ENCODE results near the gene FCRL3. TPM values are rescaled to one million over a fixed set of nuclear protein-coding genes. Genes with fewer than 3 reads are reported as not detected.

The FCRL3 gene
- total RNA-seq, 6 donors from 2014 or later, result 0.22 to 1.4 (median 1.1) TPM

DNA sequence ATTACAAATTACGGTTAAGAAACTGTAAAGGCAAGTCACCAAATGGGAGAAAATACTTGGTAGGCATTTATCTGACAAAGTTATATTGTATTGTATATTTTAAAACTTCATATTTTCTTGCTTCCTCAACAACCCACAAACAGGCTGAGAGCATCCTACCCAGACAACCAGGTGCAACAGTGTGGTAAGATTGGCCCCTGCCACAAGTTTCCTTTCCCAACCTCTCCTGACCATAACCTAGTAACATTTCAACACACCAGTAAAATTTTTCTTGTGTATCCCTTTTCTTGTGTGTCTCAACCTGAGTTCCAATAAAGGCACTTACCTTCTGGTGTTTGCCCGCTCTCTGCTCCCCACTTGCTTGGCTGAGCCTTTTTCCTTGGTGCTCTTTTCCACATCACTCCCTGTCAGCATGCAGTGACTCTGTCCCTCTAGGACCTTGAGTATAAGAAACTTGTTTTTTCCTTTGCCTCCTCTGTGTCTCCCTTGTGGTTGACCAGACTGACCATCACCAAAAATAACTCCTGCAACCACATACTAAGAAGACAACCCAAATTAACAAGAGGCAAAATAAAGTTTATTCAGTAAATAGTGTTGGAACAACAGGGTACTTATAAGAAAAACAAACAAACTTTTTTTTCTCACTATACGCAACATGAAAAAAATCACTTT, 40.9 kb downstream of the FCRL3 start:
- H3K27ac ChIP-seq, result no peak overlapping the region
- ATAC-seq (ENCODE audit: low FRiP score in 2 of 2), result no peak
- no peak for DNase-seq
- H3K36me3 ChIP-seq, result no peaks in the 10 kb centered on the region
- H3K9me3 ChIP-seq, result no peaks in the 10 kb centered on the region
- H3K27me3 ChIP-seq, result no peaks in the 10 kb centered on the region
- WGBS, 2 donors, result 86 to 91% methylated on average over 3 of the region's 3 CpGs
- no peaks in the 10 kb centered on the region for H3K4me1 ChIP-seq
- TF ChIP-seq, protein P1, sequence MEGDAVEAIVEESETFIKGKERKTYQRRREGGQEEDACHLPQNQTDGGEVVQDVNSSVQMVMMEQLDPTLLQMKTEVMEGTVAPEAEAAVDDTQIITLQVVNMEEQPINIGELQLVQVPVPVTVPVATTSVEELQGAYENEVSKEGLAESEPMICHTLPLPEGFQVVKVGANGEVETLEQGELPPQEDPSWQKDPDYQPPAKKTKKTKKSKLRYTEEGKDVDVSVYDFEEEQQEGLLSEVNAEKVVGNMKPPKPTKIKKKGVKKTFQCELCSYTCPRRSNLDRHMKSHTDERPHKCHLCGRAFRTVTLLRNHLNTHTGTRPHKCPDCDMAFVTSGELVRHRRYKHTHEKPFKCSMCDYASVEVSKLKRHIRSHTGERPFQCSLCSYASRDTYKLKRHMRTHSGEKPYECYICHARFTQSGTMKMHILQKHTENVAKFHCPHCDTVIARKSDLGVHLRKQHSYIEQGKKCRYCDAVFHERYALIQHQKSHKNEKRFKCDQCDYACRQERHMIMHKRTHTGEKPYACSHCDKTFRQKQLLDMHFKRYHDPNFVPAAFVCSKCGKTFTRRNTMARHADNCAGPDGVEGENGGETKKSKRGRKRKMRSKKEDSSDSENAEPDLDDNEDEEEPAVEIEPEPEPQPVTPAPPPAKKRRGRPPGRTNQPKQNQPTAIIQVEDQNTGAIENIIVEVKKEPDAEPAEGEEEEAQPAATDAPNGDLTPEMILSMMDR (IDR thresholded peaks at IDR 0.05), result no peak
- TF ChIP-seq POLR2AphosphoS5 (IDR thresholded peaks at IDR 0.05), result no peak
- H3K4me3 ChIP-seq, result no peak overlapping the region

DNA sequence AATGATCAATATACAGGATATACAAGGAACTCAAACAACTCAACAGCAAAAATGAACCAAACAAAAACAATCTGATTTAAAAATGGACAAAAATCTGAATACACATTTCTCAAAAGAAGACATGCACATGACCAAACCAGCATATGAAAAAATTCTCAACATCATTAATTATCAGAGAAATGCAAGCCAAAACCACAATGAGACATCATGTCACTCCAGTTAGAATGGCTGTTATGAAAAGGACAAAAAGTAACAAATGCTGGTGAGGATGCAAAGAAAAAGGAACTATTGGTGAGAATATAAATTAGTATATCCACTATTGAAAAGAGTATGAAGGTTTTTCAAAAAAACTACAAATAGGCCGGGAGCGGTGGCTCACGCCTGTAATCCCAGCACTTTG, 42.0 kb downstream of the FCRL3 start:
- H3K27ac ChIP-seq, result no peak overlapping the region
- TF ChIP-seq POLR2AphosphoS5 (IDR thresholded peaks at IDR 0.05), result no peak
- TF ChIP-seq, protein P1 (IDR thresholded peaks at IDR 0.05), result no peak
- no peaks in the 10 kb centered on the region for H3K4me1 ChIP-seq
- no peak for DNase-seq
- H3K36me3 ChIP-seq, result no peaks in the 10 kb centered on the region
- H3K4me3 ChIP-seq, result no peak overlapping the region
- H3K27me3 ChIP-seq, result no peaks in the 10 kb centered on the region
- no peaks in the 10 kb centered on the region for H3K9me3 ChIP-seq
- ATAC-seq (ENCODE audit: low FRiP score in 2 of 2), result no peak
- WGBS, 2 donors, result 94 to 95% methylated on average over 3 of the region's 3 CpGs

DNA sequence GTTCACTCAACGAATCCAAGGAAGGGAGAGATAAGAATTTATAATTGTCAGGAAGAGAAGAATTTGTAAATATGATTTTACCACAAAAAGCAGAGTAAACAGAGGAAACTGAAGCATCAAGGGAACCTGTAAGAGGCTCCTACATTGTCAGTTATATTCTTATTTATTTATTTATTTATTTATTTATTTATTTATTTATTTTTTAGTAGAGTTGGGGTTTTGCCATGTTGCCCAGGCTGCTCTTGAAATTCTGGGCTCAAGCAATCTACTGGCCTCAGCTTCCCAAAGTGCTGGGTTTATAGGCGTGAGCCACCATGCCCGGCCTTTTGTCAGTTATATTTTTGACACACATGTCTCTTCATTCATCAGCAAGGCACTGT, 47.1 kb downstream of the FCRL3 start:
- no peak overlapping the region for H3K4me3 ChIP-seq
- H3K27me3 ChIP-seq, result no peaks in the 10 kb centered on the region
- no peaks in the 10 kb centered on the region for H3K4me1 ChIP-seq
- WGBS, 2 donors, result 52 to 64% methylated on average over 3 of the region's 3 CpGs
- no peak overlapping the region for H3K27ac ChIP-seq
- no peak for DNase-seq
- ATAC-seq (ENCODE audit: low FRiP score in 2 of 2), result no peak
- no peaks in the 10 kb centered on the region for H3K36me3 ChIP-seq
- no peaks in the 10 kb centered on the region for H3K9me3 ChIP-seq
- TF ChIP-seq EP300 (IDR thresholded peaks at IDR 0.05) (no peak), POLR2AphosphoS5 (IDR thresholded peaks at IDR 0.05) (no peak), POLR2A (IDR thresholded peaks at IDR 0.05) (no peak)
- TF ChIP-seq, protein P1 (IDR thresholded peaks at IDR 0.05), result no peak

DNA sequence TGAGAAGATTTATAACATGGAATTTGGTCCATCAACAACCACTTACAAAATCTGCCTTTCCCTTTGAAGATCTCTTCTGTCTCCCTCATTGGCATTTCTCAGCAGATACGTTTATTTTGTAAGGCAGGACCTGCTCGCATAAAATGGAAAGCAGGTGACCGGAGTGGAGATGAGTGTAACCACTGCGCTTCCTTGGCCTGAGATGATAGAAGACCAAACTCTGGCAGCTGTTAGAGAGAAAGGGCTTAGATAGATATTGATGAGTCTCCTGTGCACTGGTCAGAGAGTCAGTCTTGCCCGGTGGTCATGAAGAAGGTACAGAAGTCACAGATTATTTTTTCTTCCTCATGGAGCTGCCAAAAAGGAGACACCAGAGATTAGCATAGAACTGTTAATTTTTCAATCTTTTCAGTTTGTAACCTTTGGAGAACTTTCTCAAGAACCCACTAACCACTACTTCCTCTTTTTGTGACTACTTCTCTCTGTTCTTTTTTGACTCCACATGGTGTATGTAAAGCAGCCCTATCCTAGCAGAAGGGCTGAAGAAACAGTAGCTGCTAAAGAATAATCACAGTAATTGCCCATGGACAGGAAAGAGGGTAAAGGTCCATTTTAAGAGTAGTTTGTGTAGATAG, 47.6 kb downstream of the FCRL3 start:
- Histone ChIP-seq H3K27me3 (no peaks in the 10 kb centered on the region), H3K36me3 (no peaks in the 10 kb centered on the region), H3K27ac (no peak overlapping the region), H3K4me3 (no peak overlapping the region), H3K4me1 (no peaks in the 10 kb centered on the region), H3K9me3 (no peaks in the 10 kb centered on the region)
- TF ChIP-seq POLR2AphosphoS5 (IDR thresholded peaks at IDR 0.05), result no peak
- TF ChIP-seq, protein P1 (IDR thresholded peaks at IDR 0.05), result no peak
- TF ChIP-seq EP300 (IDR thresholded peaks at IDR 0.05), result no peak
- TF ChIP-seq POLR2A (IDR thresholded peaks at IDR 0.05), result no peak
- DNase-seq, result no peak
- peak in 1 of 2 donors; percentile 59 for ATAC-seq (ENCODE audit: low FRiP score in 2 of 2)
- WGBS, 2 donors, result 53 to 63% methylated on average over 5 of the region's 5 CpGs

DNA sequence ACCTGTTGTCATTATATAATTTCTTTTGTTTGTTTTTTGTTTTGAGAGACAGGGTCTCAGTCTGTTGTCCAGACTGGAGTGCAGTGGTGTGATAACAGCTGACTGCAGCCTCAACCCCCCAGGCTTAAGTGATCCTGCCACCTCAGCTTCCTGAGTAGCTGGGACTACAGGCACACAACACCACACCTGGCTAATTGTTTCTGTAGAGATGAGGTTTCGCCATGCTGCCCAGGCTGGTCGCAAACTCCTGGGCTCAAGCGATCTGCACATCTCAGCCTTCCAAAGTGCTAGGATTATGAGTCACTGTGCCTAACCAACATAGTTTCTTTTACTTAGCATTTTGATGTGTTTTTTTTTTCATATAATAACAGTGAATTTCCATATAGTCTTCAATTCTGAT, 52.3 kb downstream of the FCRL3 start:
- no peak overlapping the region for H3K27ac ChIP-seq
- no peaks in the 10 kb centered on the region for H3K36me3 ChIP-seq
- H3K4me1 ChIP-seq, result no peaks in the 10 kb centered on the region
- no peak for ATAC-seq (ENCODE audit: low FRiP score in 2 of 2)
- no peak for TF ChIP-seq POLR2AphosphoS5 (IDR thresholded peaks at IDR 0.05)
- TF ChIP-seq EP300 (IDR thresholded peaks at IDR 0.05), result no peak
- TF ChIP-seq POLR2A (IDR thresholded peaks at IDR 0.05), result no peak
- TF ChIP-seq, protein P1 (IDR thresholded peaks at IDR 0.05), result no peak
- no peak overlapping the region for H3K4me3 ChIP-seq
- H3K27me3 ChIP-seq, result no peaks in the 10 kb centered on the region
- DNase-seq, result no peak
- no peaks in the 10 kb centered on the region for H3K9me3 ChIP-seq
- 95 to 100% methylated on average over 3 of the region's 3 CpGs for WGBS, 2 donors

Data from upper lobe of left lung (tissue), 6 donors.